ENCODE measurements around the gene PC. TPM values are rescaled to one million over a fixed set of nuclear protein-coding genes. Genes with fewer than 3 reads are reported as not detected.
A peak's percentile ranks its signal among the peaks of the same experiment; 100 is the strongest.
"Not testable (repeated sequence)": the region's sequence is repeated elsewhere in the genome, so short reads cannot be mapped to it uniquely, and the experiment has no call there.

PC gene
- 10 to 100 TPM; 20.0 to 43.8 (median 43.3) TPM for total RNA-seq
- long read RNA-seq, donor 1, full-length matches to known transcripts: 9 of 21 reads
- long read RNA-seq, donor 1, partial matches to known transcripts: 8 of 21 reads
- long read RNA-seq, donor 1, other reads (novel, unspliced or antisense): 4 of 21 reads
- long read RNA-seq, donor 2, full-length matches to known transcripts: 10 of 12 reads
- long read RNA-seq, donor 2, partial matches to known transcripts: 0 of 12 reads
- long read RNA-seq, donor 2, other reads (novel, unspliced or antisense): 2 of 12 reads

GRCh38 chr11:66958232-66958955 lies at the start of gene PC:
Gene PC, minus strand, starts transcription at chr11:66958383. Its CDS starts 86,224 bp downstream, at chr11:66872159.
- H3K4me1 ChIP-seq (ENCODE audit: low read depth): peaks cover 18% of the 10 kb centered on the region
- peaks cover 4% of the 10 kb centered on the region for H3K36me3 ChIP-seq (ENCODE audit: low read depth)
- DNase-seq (peak; percentile 99 to 100 (median 100)), ATAC-seq (peak; percentile 96)
- no peak for TF ChIP-seq CTCF (IDR thresholded peaks at IDR 0.05)
- peak within 1 kb of the TSS; percentile 44 for H3K4me3 ChIP-seq
- intact Hi-C loops (cut with DNase I, micrococcal nuclease): no loop called here
- no peaks in the 10 kb centered on the region for H3K9me3 ChIP-seq

- DNase-seq (no peak), ATAC-seq (no peak)
- no peaks in the 10 kb centered on the region for H3K9me3 ChIP-seq
- intact Hi-C loops (cut with DNase I, micrococcal nuclease): no loop called here
- H3K36me3 ChIP-seq (ENCODE audit: low read depth): no peaks in the 10 kb centered on the region
- H3K4me1 ChIP-seq (ENCODE audit: low read depth): no peaks in the 10 kb centered on the region
- no peak for TF ChIP-seq CTCF (IDR thresholded peaks at IDR 0.05)
- no peak overlapping the region for H3K4me3 ChIP-seq
Measured at GRCh38 chr11:67007126-67007525, 48.9 kb upstream of the PC start.

GRCh38 chr11:67006029-67006884 lies 48.1 kb upstream of the PC start:
- no peak overlapping the region for H3K4me3 ChIP-seq
- DNase-seq (no peak), ATAC-seq (no peak)
- no peak for TF ChIP-seq CTCF (IDR thresholded peaks at IDR 0.05)
- intact Hi-C loops (cut with DNase I, micrococcal nuclease): no loop called here
- no peaks in the 10 kb centered on the region for H3K36me3 ChIP-seq (ENCODE audit: low read depth)
- H3K9me3 ChIP-seq: no peaks in the 10 kb centered on the region
- H3K4me1 ChIP-seq (ENCODE audit: low read depth): no peaks in the 10 kb centered on the region

GRCh38 chr11:67005200-67005599 lies 47.0 kb upstream of the PC start:
- ATAC-seq; H3K4me1 ChIP-seq (ENCODE audit: low read depth); intact Hi-C loops (cut with DNase I, micrococcal nuclease); DNase-seq; H3K9me3 ChIP-seq; H3K4me3 ChIP-seq; H3K36me3 ChIP-seq (ENCODE audit: low read depth): not testable (repeated sequence)

- Histone ChIP-seq H3K9me3 (no peaks in the 10 kb centered on the region), H3K4me3 (no peak overlapping the region), H3K4me1 (ENCODE audit: low read depth) (no peaks in the 10 kb centered on the region), H3K36me3 (ENCODE audit: low read depth) (no peaks in the 10 kb centered on the region)
- ATAC-seq (no peak), DNase-seq (no peak)
- intact Hi-C loops (cut with DNase I, micrococcal nuclease): no loop called here
- no peak for TF ChIP-seq CTCF (IDR thresholded peaks at IDR 0.05)
Measured at GRCh38 chr11:67002921-67003411, 44.8 kb upstream of the PC start.

All from mucosa of descending colon (tissue), 3 donors.